HepG2 (cell line): ENCODE data around the gene SESN1. TPM values are rescaled to one million over a fixed set of nuclear protein-coding genes. Genes with fewer than 3 reads are reported as not detected.

Experiments
- AKAP8 ChIP-seq: sonication (generic); formaldehyde crosslinking; IDR thresholded peaks from 2 replicates; pipeline ENCODE4 v1.5.1; 2020; ENCODE audit warnings: mild to moderate bottlenecking, missing genetic modification reagents
- ARHGAP35 ChIP-seq: sonication (generic); formaldehyde crosslinking; IDR thresholded peaks from 2 replicates; pipeline ENCODE4 v1.9.0; 2022; ENCODE audit warnings: mild to moderate bottlenecking, inconsistent platforms, moderate library complexity, missing genetic modification reagents, borderline replicate concordance
- ATRX ChIP-seq: sonication (generic); formaldehyde crosslinking; IDR thresholded peaks from 2 replicates; pipeline ENCODE4 v1.4.0; 2020; ENCODE audit warnings: missing genetic modification reagents, borderline replicate concordance
- CREB1 ChIP-seq, 2 experiments: fragments of 450-650 bp in 1 of 2; IDR thresholded peaks; 2 replicates each; pipeline ENCODE4 v1.6.1; 2016 to 2017; ENCODE audit warnings: control low read depth in 1 of 2, mild to moderate bottlenecking in 1 of 2, missing compliant biosample characterization in 1 of 2, missing genetic modification characterization in 1 of 2
- GATAD2A ChIP-seq: IDR thresholded peaks from 2 replicates; pipeline ENCODE4 v1.6.1; 2016
- PRMT3 ChIP-seq: sonication (generic); formaldehyde crosslinking; IDR thresholded peaks from 2 replicates; pipeline ENCODE4 v1.8.1; 2022; ENCODE audit warnings: low read depth, mild to moderate bottlenecking, moderate library complexity, missing genetic modification reagents, borderline replicate concordance
- SPEN ChIP-seq: sonication (generic); formaldehyde crosslinking; IDR thresholded peaks from 2 replicates; pipeline ENCODE4 v1.5.1; 2020; ENCODE audit warnings: low read depth, mild to moderate bottlenecking, missing genetic modification reagents
- SRY ChIP-seq: sonication (generic); formaldehyde crosslinking; IDR thresholded peaks from 2 replicates; pipeline ENCODE4 v1.8.0; 2022; ENCODE audit warnings: mild to moderate bottlenecking, missing genetic modification reagents
- ZBTB7A ChIP-seq: sonication (generic); formaldehyde crosslinking; IDR thresholded peaks from 2 replicates; pipeline ENCODE4 v1.8.0; 2022; ENCODE audit warnings: mild to moderate bottlenecking, missing genetic modification reagents
- ZNF441 ChIP-seq: sonication (generic); formaldehyde crosslinking; IDR thresholded peaks from 2 replicates; pipeline ENCODE4 v1.7.0; 2021; ENCODE audit warnings: missing genetic modification reagents, borderline replicate concordance
- ZNF484 ChIP-seq: sonication (generic); formaldehyde crosslinking; IDR thresholded peaks from 2 replicates; pipeline ENCODE4 v1.5.1; 2020; ENCODE audit warnings: mild to moderate bottlenecking, low read depth, missing genetic modification reagents, borderline replicate concordance
- ZNF792 ChIP-seq: IDR thresholded peaks from 2 replicates; pipeline ENCODE4 v1.6.1; 2016
- polyA plus RNA-seq, 8 experiments: library from polyadenylated mRNA; depleted of rRNA in 3 of 8; stranded (reverse) in 7 of 8; unstranded in 1 of 8; fragments of >200 nt; fragmentation: Illumina TruSeq in 4 of 8; extraction: Trizol in 4 of 8; gene quantifications; 2 replicates each; pipeline versions ENCODE4 v1.2.1 to v1.2.3, GENCODE V29; 2011 to 2016; ENCODE audit warnings: low read depth in 4 of 8, missing spikeins in 1 of 8, mixed read lengths in 1 of 8; ENCODE audit not compliant: insufficient read depth in 1 of 8
- total RNA-seq, 5 experiments: library from RNA; depleted of rRNA; stranded (reverse); fragments of >200 nt; fragmentation: Illumina TruSeq; extraction: Trizol; gene quantifications; 2 replicates each; pipeline ENCODE4 v1.2.3, GENCODE V29; 2016; ENCODE audit warnings: low read depth in 1 of 5
- TF ChIP-seq, protein P1 (sequence below): sonication (generic); formaldehyde crosslinking; IDR thresholded peaks from 2 replicates; pipeline ENCODE4 v1.8.0; 2022; ENCODE audit warnings: missing genetic modification reagents, mild to moderate bottlenecking, borderline replicate concordance
- TF ChIP-seq, protein P2 (sequence below), 2 experiments: fragments of 450-650 bp in 1 of 2; sonication (generic) in 1 of 2; formaldehyde crosslinking in 1 of 2; IDR thresholded peaks; 2 replicates each; pipeline versions ENCODE4 v1.6.1 to v1.8.0; 2016 to 2022; ENCODE audit warnings: antibody characterized with exemption in 1 of 2, mild to moderate bottlenecking in 1 of 2, missing genetic modification reagents in 1 of 2

SESN1 gene
- total and polyA plus RNA-seq, 2 of the 13 experiments (the other 11 are each of a cell fraction or from before 2014, with no cell fraction given) = 24.9 to 44.7 TPM

DNA sequence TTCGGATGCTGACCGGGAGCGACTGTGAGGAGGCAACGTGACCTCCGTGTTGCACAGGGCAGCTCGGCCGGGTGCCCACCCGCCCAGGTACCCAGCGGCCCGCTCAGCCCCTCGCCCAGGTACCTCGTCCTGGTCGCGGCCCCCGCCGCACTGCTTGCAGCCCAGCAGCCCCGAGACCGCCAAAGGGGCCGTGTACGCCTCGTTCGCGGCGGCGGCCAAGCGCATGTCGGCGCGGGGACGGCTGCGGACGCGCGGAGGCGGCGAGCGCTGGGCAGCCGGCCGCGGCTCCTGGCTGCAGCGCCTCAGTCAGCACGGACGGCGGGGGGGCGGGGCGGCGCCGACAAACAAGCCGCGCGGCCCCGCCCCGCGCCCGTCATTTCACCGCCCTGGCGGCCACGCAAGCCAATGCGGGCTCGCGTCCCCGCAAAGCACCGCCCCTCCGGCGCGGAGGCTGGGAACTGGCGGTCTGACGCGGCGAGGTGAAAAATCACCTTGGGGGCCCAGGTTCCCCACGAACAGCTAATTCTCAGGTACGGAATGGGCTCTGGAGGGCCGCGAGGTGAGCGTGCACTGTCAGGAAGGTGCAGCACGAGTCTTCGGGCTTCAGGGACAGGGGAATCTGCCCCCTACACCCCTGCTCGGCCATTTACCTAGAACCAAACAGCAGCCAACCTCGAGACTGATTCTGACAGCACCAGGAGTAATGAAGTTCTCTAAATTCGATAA is 85.2 kb downstream of the SESN1 start (continued):
- TF ChIP-seq SPEN (CRISPR knock-in tag) = peak; percentile 87
- TF ChIP-seq, protein P1, sequence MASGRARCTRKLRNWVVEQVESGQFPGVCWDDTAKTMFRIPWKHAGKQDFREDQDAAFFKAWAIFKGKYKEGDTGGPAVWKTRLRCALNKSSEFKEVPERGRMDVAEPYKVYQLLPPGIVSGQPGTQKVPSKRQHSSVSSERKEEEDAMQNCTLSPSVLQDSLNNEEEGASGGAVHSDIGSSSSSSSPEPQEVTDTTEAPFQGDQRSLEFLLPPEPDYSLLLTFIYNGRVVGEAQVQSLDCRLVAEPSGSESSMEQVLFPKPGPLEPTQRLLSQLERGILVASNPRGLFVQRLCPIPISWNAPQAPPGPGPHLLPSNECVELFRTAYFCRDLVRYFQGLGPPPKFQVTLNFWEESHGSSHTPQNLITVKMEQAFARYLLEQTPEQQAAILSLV (CRISPR knock-in tag) = 0 out of 2 replicates have a peak, but pooled peaks have one; percentile 61
- TF ChIP-seq ZBTB7A (CRISPR knock-in tag) = 0 out of 2 replicates have a peak, but pooled peaks have one; percentile 57
- TF ChIP-seq ZNF792 (CRISPR knock-in tag) = no peak
- 0 out of 2 replicates have a peak, but pooled peaks have one; percentile 16 for TF ChIP-seq GATAD2A (CRISPR knock-in tag)
- TF ChIP-seq, protein P2, sequence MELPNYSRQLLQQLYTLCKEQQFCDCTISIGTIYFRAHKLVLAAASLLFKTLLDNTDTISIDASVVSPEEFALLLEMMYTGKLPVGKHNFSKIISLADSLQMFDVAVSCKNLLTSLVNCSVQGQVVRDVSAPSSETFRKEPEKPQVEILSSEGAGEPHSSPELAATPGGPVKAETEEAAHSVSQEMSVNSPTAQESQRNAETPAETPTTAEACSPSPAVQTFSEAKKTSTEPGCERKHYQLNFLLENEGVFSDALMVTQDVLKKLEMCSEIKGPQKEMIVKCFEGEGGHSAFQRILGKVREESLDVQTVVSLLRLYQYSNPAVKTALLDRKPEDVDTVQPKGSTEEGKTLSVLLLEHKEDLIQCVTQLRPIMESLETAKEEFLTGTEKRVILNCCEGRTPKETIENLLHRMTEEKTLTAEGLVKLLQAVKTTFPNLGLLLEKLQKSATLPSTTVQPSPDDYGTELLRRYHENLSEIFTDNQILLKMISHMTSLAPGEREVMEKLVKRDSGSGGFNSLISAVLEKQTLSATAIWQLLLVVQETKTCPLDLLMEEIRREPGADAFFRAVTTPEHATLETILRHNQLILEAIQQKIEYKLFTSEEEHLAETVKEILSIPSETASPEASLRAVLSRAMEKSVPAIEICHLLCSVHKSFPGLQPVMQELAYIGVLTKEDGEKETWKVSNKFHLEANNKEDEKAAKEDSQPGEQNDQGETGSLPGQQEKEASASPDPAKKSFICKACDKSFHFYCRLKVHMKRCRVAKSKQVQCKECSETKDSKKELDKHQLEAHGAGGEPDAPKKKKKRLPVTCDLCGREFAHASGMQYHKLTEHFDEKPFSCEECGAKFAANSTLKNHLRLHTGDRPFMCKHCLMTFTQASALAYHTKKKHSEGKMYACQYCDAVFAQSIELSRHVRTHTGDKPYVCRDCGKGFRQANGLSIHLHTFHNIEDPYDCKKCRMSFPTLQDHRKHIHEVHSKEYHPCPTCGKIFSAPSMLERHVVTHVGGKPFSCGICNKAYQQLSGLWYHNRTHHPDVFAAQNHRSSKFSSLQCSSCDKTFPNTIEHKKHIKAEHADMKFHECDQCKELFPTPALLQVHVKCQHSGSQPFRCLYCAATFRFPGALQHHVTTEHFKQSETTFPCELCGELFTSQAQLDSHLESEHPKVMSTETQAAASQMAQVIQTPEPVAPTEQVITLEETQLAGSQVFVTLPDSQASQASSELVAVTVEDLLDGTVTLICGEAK (IDR thresholded peaks at IDR 0.05) = no peak
- TF ChIP-seq, protein P2 (CRISPR knock-in tag; IDR thresholded peaks at IDR 0.05) = peak; percentile 67; the same call in 1 of the 2 replicates
- no peak for TF ChIP-seq ARHGAP35
- TF ChIP-seq SRY (CRISPR knock-in tag) = peak; percentile 85; the same call in 1 of the 2 replicates
- TF ChIP-seq ZNF441 (CRISPR knock-in tag) = 0 out of 2 replicates have a peak, but pooled peaks have one; percentile 75
- TF ChIP-seq PRMT3 (CRISPR knock-in tag) = peak; percentile 97
- TF ChIP-seq AKAP8 (CRISPR knock-in tag) = 0 out of 2 replicates have a peak, but pooled peaks have one; percentile 53
- no peak for TF ChIP-seq ZNF484 (CRISPR knock-in tag)
- TF ChIP-seq ATRX (CRISPR knock-in tag) = no peak
- TF ChIP-seq CREB1 (IDR thresholded peaks at IDR 0.05) = peak; percentile 71; the same call in 1 of the 2 replicates
- no peak for TF ChIP-seq CREB1 (CRISPR knock-in tag; IDR thresholded peaks at IDR 0.05)
